Lower lobe of right lung (tissue), 2 donors: Measurements from ENCODE around the gene HLA-A. TPM values are rescaled to one million over a fixed set of nuclear protein-coding genes. Genes with fewer than 3 reads are reported as not detected.
"Not testable (repeated sequence)": the region's sequence is repeated elsewhere in the genome, so short reads cannot be mapped to it uniquely, and the experiment has no call there.

Source experiments
- ATAC-seq, 2 donors: fragments of 200-7000 bp; cut with Tn5 transposase; one replicate each; pipeline ENCODE4 v1.9.1; 2020 to 2022; ENCODE audit warnings: mild to moderate bottlenecking in 2 of 2, moderate library complexity in 2 of 2
- DNase-seq: peaks from one replicate; pipeline ENCODE4 v3.0.0-alpha.2; 2020
- H3K27ac ChIP-seq: fragments of 200-600 bp; one replicate; pipeline ENCODE4 v1.8.0; 2022
- H3K27me3 ChIP-seq: fragments of 200-600 bp; one replicate; pipeline ENCODE4 v1.8.0; 2022; ENCODE audit warnings: low read depth
- H3K36me3 ChIP-seq: fragments of 200-600 bp; one replicate; pipeline ENCODE4 v1.8.0; 2022; ENCODE audit warnings: mild to moderate bottlenecking
- H3K4me1 ChIP-seq: fragments of 200-600 bp; one replicate; pipeline ENCODE4 v1.8.0; 2022
- H3K4me3 ChIP-seq: fragments of 200-600 bp; one replicate; pipeline ENCODE4 v1.8.0; 2022; ENCODE audit warnings: mild to moderate bottlenecking
- H3K9me3 ChIP-seq: fragments of 200-600 bp; one replicate; pipeline ENCODE4 v1.8.0; 2022
- CTCF ChIP-seq: fragments of 200-600 bp; IDR thresholded peaks from one replicate; pipeline ENCODE4 v1.8.0; 2022; ENCODE audit warnings: antibody characterized with exemption, mild to moderate bottlenecking
- intact Hi-C: fragments of 100-400 bp; cut with DNase I; formaldehyde crosslinking; loops from one replicate; pipeline ENCODE4 v1.11.0; 2022
- total RNA-seq: library from RNA; stranded (reverse); fragmentation: NEBNext Ultra II Directional; extraction: Animal tissue kit (Norgen Biotek cat#: 25700); gene quantifications from one replicate; pipeline ENCODE4 v1.2.1, GENCODE V29; 2021
- donor health status: DM: no; HTN: yes; CAD: no; lungs with severe emphysema.

Gene HLA-A
- total RNA-seq, 1 donor from 2014 or later, result 1,064 TPM

GRCh38 chr6:29955783-29956182, 13.5 kb downstream of the HLA-A start:
- no peaks in the 10 kb centered on the region for H3K9me3 ChIP-seq
- no peak for TF ChIP-seq CTCF
- ATAC-seq (no peak), DNase-seq (no peak)
- no peak overlapping the region for H3K4me3 ChIP-seq
- no peak overlapping the region for H3K27ac ChIP-seq
- H3K27me3 ChIP-seq, result no peaks in the 10 kb centered on the region
- intact Hi-C loops, result no loop called here
- H3K36me3 ChIP-seq, result no peaks in the 10 kb centered on the region
- peaks cover 12% of the 10 kb centered on the region for H3K4me1 ChIP-seq

GRCh38 chr6:29956518-29956917, 14.2 kb downstream of the HLA-A start:
- peaks cover 12% of the 10 kb centered on the region for H3K4me1 ChIP-seq
- no peak for TF ChIP-seq CTCF
- H3K9me3 ChIP-seq, result no peaks in the 10 kb centered on the region
- ATAC-seq, result no peak
- no peak overlapping the region for H3K27ac ChIP-seq
- intact Hi-C loops, result no loop called here
- no peak for DNase-seq
- H3K4me3 ChIP-seq, result no peak overlapping the region
- H3K36me3 ChIP-seq, result no peaks in the 10 kb centered on the region
- H3K27me3 ChIP-seq, result no peaks in the 10 kb centered on the region

GRCh38 chr6:29958046-29958445, 15.7 kb downstream of the HLA-A start:
- no peaks in the 10 kb centered on the region for H3K27me3 ChIP-seq
- no peak overlapping the region for H3K27ac ChIP-seq
- no peak for ATAC-seq
- no peak overlapping the region for H3K4me3 ChIP-seq
- peaks cover 12% of the 10 kb centered on the region for H3K4me1 ChIP-seq
- intact Hi-C loops, result no loop called here
- no peak for TF ChIP-seq CTCF
- H3K36me3 ChIP-seq, result no peaks in the 10 kb centered on the region
- no peaks in the 10 kb centered on the region for H3K9me3 ChIP-seq
- DNase-seq, result no peak

GRCh38 chr6:29958921-29959320, 16.6 kb downstream of the HLA-A start:
- peak; percentile 32 to 34 for ATAC-seq
- H3K27ac ChIP-seq, result no peak overlapping the region
- H3K4me1 ChIP-seq, result peaks cover 14% of the 10 kb centered on the region
- no peaks in the 10 kb centered on the region for H3K9me3 ChIP-seq
- DNase-seq, result no peak
- intact Hi-C loops, result no loop called here
- H3K4me3 ChIP-seq, result no peak overlapping the region
- H3K27me3 ChIP-seq, result no peaks in the 10 kb centered on the region
- no peak for TF ChIP-seq CTCF
- no peaks in the 10 kb centered on the region for H3K36me3 ChIP-seq

GRCh38 chr6:29959467-29959866, 17.1 kb downstream of the HLA-A start:
- Histone ChIP-seq H3K4me1 (peaks cover 19% of the 10 kb centered on the region), H3K27ac (no peak overlapping the region), H3K4me3 (no peak overlapping the region), H3K36me3 (no peaks in the 10 kb centered on the region), H3K27me3 (no peaks in the 10 kb centered on the region), H3K9me3 (no peaks in the 10 kb centered on the region)
- intact Hi-C loops, result no loop called here
- no peak for DNase-seq
- ATAC-seq, result no peak
- no peak for TF ChIP-seq CTCF

- Histone ChIP-seq H3K36me3 (no peaks in the 10 kb centered on the region), H3K27me3 (no peaks in the 10 kb centered on the region), H3K9me3 (no peaks in the 10 kb centered on the region), H3K4me1 (peaks cover 43% of the 10 kb centered on the region), H3K27ac (no peak overlapping the region), H3K4me3 (no peak overlapping the region)
- intact Hi-C loops, result no loop called here
- TF ChIP-seq CTCF, result no peak
- no peak for ATAC-seq
- DNase-seq, result no peak
These were observed 19.6 kb downstream of the HLA-A start for GRCh38 chr6:29961966-29962365.

GRCh38 chr6:29963697-29964096, 21.4 kb downstream of the HLA-A start:
- H3K9me3 ChIP-seq, DNase-seq, H3K4me3 ChIP-seq, H3K27ac ChIP-seq, H3K36me3 ChIP-seq, ATAC-seq, H3K27me3 ChIP-seq, intact Hi-C loops: not testable (repeated sequence)
- H3K4me1 ChIP-seq, result peaks cover 54% of the 10 kb centered on the region
